Stimulated activated CD4-positive, alpha-beta T cell treated with anti-CD3 and anti-CD28 coated beads, Interleukin-12 subunit alpha, Interleukin-12 subunit beta, amount 100 ng/mL, for 24 hours (primary cell): ENCODE measurements around the gene SLC9A9.

Source experiments
- DNase-seq, 2 experiments: peaks; one replicate each; pipeline ENCODE4 v3.0.0-alpha.2; 2020; ENCODE audit warnings: low read depth in 2 of 2

SLC9A9 gene

GRCh38 chr3:143597774-143598652, 250.3 kb downstream of the SLC9A9 start:
- DNase-seq: no peak

- DNase-seq: no peak
Measured at GRCh38 chr3:143596957-143597642, 251.2 kb downstream of the SLC9A9 start.

GRCh38 chr3:143595456-143596077, 252.7 kb downstream of the SLC9A9 start:
- no peak for DNase-seq

GRCh38 chr3:143594206-143594605, 254.1 kb downstream of the SLC9A9 start:
- DNase-seq: no peak

GRCh38 chr3:143590660-143591059, 257.6 kb downstream of the SLC9A9 start:
- DNase-seq: no peak

GRCh38 chr3:143586576-143586975, 261.7 kb downstream of the SLC9A9 start:
- no peak for DNase-seq

- DNase-seq: no peak
Measured at GRCh38 chr3:143585720-143586456, 262.4 kb downstream of the SLC9A9 start.

GRCh38 chr3:143584474-143584873, 263.8 kb downstream of the SLC9A9 start:
- no peak for DNase-seq

GRCh38 chr3:143581972-143582722, 266.1 kb downstream of the SLC9A9 start:
- DNase-seq: no peak

GRCh38 chr3:143578810-143579435, 269.3 kb downstream of the SLC9A9 start:
- no peak for DNase-seq

GRCh38 chr3:143576568-143577270, 271.5 kb downstream of the SLC9A9 start:
- no peak for DNase-seq

GRCh38 chr3:143574933-143575332, 273.3 kb downstream of the SLC9A9 start:
- no peak for DNase-seq

- no peak for DNase-seq
Measured at GRCh38 chr3:143573610-143574303, 274.5 kb downstream of the SLC9A9 start.

- no peak for DNase-seq
Measured at GRCh38 chr3:143571548-143571947, 276.7 kb downstream of the SLC9A9 start.

GRCh38 chr3:143567823-143568222, 280.4 kb downstream of the SLC9A9 start:
- DNase-seq: no peak

GRCh38 chr3:143565951-143566350, 282.3 kb downstream of the SLC9A9 start:
- no peak for DNase-seq

- DNase-seq: no peak
Measured at GRCh38 chr3:143563786-143564185, 284.5 kb downstream of the SLC9A9 start.

GRCh38 chr3:143562789-143563188, 285.5 kb downstream of the SLC9A9 start:
- no peak for DNase-seq

- no peak for DNase-seq
Measured at GRCh38 chr3:143559296-143559695, 289.0 kb downstream of the SLC9A9 start.
